IPS-18c (cell line): ENCODE measurements around the gene KIAA0040.

Experiments
- H3K4me3 ChIP-seq: 2 replicates; pipeline ENCODE4 v1.7.0; 2013; ENCODE audit warnings: low read depth, mild to moderate bottlenecking, low read length, moderate library complexity; ENCODE audit not compliant: insufficient read depth
- H3K9me3 ChIP-seq: one replicate; pipeline ENCODE4 v1.6.1; 2013; ENCODE audit warnings: mild to moderate bottlenecking, low read length, moderate library complexity; ENCODE audit not compliant: control insufficient read depth, insufficient read depth

KIAA0040 gene

GRCh38 chr1:175192630-175193526 lies at the start of gene KIAA0040:
KIAA0040 (minus strand) TSS chr1:175192776; CDS start chr1:175161013, 31,763 bp downstream.
- Histone ChIP-seq H3K4me3 (peak within 1 kb of the TSS; percentile 55), H3K9me3 (no peaks in the 10 kb centered on the region)

- Histone ChIP-seq H3K4me3 (no peak overlapping the region), H3K9me3 (no peaks in the 10 kb centered on the region)
Measured at GRCh38 chr1:175237389-175237788, 44.8 kb upstream of the KIAA0040 start.

DNA sequence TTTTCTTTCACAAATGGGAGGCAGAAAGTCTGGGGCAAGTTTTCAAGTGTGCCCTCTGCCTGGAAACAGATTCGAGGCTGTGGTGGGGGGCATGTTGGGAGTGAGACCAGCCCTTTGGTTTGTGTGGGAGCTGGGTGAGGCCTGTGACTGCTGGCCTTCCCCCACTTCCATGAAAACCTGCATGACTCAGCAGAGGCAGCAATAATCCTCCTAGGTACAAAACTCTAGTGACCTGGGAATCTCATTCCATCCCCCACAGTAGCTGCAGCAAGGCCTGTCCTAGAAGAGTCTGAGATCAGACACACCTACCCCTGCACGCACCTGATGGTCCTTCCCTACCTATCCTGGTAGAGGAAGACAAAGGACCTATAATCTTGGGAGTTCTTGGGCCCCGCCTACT lies 42.1 kb upstream of the KIAA0040 start:
- H3K9me3 ChIP-seq = no peaks in the 10 kb centered on the region

DNA sequence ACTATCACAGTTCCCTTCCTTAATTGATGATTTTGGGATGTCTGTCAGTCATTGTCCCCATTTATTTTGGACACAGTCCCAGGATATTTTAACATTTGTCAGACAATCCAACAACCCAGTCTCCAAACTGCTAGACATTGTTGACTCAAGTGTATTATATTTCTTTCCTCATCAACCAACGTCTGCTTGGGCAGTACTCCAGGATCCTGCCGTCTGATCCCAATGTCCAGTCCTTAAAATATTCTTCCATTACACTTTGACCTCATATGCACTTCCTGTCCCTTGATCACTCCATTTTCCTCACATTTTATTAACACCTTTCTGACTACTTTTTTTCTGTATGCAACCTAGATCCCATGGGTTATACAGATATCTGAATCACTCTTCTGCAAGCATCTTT lies 39.8 kb upstream of the KIAA0040 start:
- Histone ChIP-seq H3K9me3 (no peaks in the 10 kb centered on the region), H3K4me3 (no peak overlapping the region)

More for the DNA sequence above, 42.1 kb upstream of the KIAA0040 start:
- H3K4me3 ChIP-seq = no peak overlapping the region

- H3K9me3 ChIP-seq = no peaks in the 10 kb centered on the region
- H3K4me3 ChIP-seq = no peak overlapping the region
Measured at GRCh38 chr1:175225805-175226129, 33.2 kb upstream of the KIAA0040 start.

DNA sequence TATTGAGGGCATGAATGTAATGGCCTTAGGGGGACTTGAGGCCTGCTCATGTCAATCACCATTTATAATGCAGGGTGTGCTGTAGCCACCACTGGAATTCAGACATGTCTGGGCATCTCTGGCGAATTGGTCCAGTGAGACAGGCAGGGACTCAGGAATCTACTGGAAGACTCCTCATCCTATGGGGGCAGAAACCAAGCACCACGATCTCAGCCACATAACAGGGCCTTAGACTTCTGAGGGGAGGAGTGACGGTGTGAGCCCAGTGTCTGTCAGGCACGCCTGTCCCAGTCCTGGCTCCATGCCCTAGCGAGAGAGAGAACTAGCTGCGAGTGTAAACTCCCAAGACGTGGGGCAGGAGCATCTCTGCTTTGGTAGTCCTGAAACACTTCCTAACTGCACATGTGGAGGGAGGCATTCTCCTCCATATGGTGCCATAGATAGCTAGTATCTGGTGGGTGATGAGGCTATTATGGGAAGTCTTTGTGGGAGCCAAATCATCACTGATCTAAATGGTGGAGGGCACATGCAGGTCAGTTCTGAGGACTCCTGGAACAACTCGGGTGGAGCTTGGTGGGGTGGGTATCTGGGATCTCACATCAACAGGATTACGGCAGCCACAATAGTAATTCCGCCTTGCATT lies 29.8 kb upstream of the KIAA0040 start:
- no peak overlapping the region; the same call in 1 of the 2 replicates for H3K4me3 ChIP-seq
- no peaks in the 10 kb centered on the region for H3K9me3 ChIP-seq

GRCh38 chr1:175221557-175222175 lies 29.1 kb upstream of the KIAA0040 start:
- Histone ChIP-seq H3K9me3 (no peaks in the 10 kb centered on the region), H3K4me3 (no peak overlapping the region; the same call in 1 of the 2 replicates)

GRCh38 chr1:175220853-175221556 lies 28.4 kb upstream of the KIAA0040 start:
- H3K4me3 ChIP-seq = no peak overlapping the region

GRCh38 chr1:175219774-175220173 lies 27.2 kb upstream of the KIAA0040 start:
- no peaks in the 10 kb centered on the region for H3K9me3 ChIP-seq
- H3K4me3 ChIP-seq = no peak overlapping the region

More at GRCh38 chr1:175220853-175221556, 28.4 kb upstream of the KIAA0040 start:
- no peaks in the 10 kb centered on the region for H3K9me3 ChIP-seq

- H3K9me3 ChIP-seq = no peaks in the 10 kb centered on the region
- no peak overlapping the region for H3K4me3 ChIP-seq
Measured at GRCh38 chr1:175218786-175219434, 26.3 kb upstream of the KIAA0040 start.

DNA sequence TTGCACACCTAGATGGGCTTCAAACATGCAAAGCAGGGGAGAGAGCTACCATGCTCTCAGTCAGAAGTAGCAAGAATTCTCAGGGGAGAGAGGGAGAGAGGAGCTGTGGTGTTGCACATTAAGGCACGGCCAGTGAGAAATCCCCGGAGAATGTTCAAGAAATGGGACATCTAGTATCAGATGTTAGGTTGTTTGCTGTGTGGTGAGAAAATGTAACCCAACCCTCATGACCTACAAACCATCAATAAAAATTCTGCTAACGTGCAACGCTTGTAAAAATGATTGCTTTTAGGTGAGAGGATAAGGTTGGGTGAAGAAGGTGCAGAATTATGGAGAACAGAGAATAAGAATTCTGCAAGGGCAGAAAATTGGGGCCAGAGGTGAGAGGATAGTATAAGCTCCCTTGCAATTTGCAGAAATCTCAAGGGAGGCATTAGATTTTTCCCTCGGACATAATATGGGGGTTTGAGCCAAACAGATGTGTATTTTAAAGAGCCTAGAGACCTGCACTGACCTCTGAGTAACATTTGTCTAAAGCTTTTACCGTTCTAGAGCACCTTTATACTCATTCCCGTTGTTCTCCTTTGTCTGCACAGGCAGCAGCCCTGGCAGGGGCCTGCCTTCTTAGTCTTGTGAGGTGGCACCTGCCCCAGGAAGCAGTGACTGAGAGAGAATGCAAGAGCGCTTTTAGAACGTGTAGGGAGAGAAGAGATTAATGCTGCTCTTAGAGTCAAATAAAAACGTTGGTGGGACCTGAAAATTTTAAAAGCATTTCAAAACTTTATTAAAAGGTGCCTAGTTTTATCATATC lies 25.4 kb upstream of the KIAA0040 start:
- Histone ChIP-seq H3K9me3 (no peaks in the 10 kb centered on the region), H3K4me3 (no peak overlapping the region)

DNA sequence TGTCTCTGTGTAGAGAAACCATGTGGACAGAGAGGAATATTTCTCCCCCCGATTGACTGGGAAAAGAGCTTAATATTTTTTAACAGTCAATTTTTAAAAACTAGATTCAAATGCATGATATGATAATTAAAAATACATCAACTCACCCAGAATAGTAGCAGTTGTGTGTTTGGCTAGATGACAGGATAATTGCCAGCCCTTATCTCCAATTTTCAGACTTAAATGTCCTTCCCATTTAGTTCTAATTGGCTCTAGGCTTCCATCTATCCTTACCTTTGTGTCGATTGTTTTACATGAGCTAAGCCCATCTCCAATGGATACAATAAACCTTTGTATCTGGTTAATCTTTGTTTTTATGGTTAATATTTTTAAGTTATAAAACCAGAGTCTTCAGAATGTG lies 23.9 kb upstream of the KIAA0040 start:
- no peak overlapping the region for H3K4me3 ChIP-seq
- no peaks in the 10 kb centered on the region for H3K9me3 ChIP-seq

- no peak overlapping the region for H3K4me3 ChIP-seq
- H3K9me3 ChIP-seq = no peaks in the 10 kb centered on the region
Measured at GRCh38 chr1:175211656-175212055, 19.1 kb upstream of the KIAA0040 start.

GRCh38 chr1:175210744-175211143 lies 18.2 kb upstream of the KIAA0040 start:
- no peaks in the 10 kb centered on the region for H3K9me3 ChIP-seq
- no peak overlapping the region for H3K4me3 ChIP-seq

- H3K4me3 ChIP-seq = no peak overlapping the region
Measured at GRCh38 chr1:175209493-175209921, 16.9 kb upstream of the KIAA0040 start.

DNA sequence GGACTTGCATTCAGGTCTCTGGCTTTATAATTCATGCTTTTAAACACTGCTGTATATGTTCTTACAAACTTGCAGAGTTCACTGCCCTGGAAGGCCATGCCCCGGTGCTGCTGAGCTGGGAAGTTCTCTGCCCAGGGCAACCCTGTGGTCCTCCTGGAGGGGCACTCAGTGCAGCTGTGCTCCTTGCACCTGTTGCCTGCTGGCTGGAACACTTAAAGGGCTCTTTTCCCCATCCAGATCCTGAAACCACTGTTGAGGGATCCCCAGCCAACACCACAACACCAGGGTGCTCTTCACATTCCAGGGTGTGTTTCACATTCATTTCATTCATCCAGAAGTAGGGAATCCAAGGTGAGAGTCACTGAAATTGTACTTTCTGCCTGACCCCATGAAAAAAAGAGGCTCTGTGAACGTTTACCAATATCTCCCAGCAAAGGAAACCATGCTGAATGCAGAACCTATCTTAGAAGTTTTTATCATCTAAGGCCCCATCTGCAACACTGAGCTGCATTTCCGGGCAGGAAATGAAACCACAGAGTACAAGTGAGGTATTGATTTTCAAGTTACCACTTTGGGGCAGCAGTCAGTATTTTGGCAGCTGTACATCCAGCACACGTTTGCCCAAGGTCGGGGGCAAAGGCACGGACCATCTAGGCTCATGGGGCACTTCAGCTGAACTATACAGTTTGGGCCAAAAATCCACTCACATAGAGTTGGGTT lies 16.4 kb upstream of the KIAA0040 start:
- no peak overlapping the region for H3K4me3 ChIP-seq

More at GRCh38 chr1:175209493-175209921, 16.9 kb upstream of the KIAA0040 start:
- H3K9me3 ChIP-seq = no peaks in the 10 kb centered on the region

More for the DNA sequence above, 16.4 kb upstream of the KIAA0040 start:
- no peaks in the 10 kb centered on the region for H3K9me3 ChIP-seq
